ENCODE results near the gene TMEM51.

Gene TMEM51

DNA sequence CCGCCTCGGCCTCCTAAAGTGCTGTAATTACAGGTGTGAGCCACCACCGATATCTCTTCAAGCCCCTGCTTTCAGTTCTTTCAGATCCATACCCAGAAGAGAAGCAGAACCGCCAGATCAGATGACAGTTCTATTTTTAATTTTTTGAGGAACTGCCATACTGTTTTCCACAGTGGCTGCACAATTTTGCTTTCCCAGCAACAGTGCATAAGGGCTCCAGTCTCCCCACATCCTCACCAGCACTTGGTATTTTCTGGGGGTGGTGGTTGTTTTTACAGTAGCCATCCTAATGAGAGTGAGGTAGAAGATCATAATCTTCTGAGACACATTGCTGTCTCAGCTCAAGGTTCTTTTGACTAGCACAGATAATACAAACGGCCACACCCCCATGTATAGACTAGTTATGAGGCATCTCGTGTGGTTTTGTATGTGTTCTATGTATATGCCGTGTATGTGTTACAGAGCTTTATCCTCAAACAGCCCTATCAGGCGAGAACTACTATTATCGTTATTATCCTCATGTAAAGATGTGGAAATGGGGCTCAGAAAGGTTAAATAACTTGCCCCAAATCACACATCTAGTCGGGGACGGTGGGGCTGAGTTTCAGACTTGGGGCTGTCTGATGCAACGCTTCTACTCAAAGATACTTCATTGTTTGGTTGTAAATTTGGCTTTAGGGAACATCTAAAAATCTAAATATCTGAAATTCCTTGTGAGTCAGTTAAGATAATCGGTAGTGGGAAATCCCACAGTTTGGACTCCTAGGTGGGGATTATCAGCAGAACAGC is 105.5 kb downstream of the TMEM51 start:
- no peaks in the 10 kb centered on the region for H3K27me3 ChIP-seq (ENCODE audit: insufficient read depth, poor library complexity, severe bottlenecking)
- no peak for DNase-seq (ENCODE audit: low read depth in 1 of 2, low spot score in 1 of 2)
- no peak overlapping the region for H3K4me3 ChIP-seq (replicated peaks; ENCODE audit: insufficient read depth, low read length)
- TF ChIP-seq POLR2AphosphoS5 (IDR thresholded peaks at IDR 0.05; ENCODE audit: low read depth) (no peak), SPI1 (IDR thresholded peaks at IDR 0.05; ENCODE audit: borderline replicate concordance, low read depth) (peak; percentile 30; the same call in 1 of the 2 replicates)
- no peak overlapping the region for H3K27ac ChIP-seq (replicated peaks)

DNA sequence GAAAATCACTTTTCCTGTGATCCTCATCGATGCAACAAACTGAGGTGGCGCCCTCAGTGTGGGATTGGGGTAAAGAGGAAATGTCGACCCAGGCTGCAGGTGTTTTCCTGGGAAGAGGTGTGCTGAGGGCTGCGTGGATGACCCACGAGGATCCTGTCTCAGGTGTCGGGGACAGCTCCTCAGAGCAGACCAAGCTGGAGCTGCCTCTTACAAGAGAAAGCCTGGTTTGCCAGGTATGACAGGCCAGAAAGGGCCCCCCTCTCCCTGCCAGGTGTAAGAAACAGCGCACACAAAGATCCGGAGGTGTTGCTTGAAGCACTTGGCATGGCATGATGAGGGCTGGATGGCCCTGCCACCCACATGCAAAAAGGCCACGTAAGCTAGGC is 106.1 kb downstream of the TMEM51 start:
- TF ChIP-seq SPI1 (IDR thresholded peaks at IDR 0.05; ENCODE audit: borderline replicate concordance, low read depth), result no peak
- no peak for TF ChIP-seq POLR2AphosphoS5 (IDR thresholded peaks at IDR 0.05; ENCODE audit: low read depth)
- no peak overlapping the region for H3K27ac ChIP-seq (replicated peaks)
- DNase-seq (ENCODE audit: low read depth in 1 of 2, low spot score in 1 of 2), result no peak

DNA sequence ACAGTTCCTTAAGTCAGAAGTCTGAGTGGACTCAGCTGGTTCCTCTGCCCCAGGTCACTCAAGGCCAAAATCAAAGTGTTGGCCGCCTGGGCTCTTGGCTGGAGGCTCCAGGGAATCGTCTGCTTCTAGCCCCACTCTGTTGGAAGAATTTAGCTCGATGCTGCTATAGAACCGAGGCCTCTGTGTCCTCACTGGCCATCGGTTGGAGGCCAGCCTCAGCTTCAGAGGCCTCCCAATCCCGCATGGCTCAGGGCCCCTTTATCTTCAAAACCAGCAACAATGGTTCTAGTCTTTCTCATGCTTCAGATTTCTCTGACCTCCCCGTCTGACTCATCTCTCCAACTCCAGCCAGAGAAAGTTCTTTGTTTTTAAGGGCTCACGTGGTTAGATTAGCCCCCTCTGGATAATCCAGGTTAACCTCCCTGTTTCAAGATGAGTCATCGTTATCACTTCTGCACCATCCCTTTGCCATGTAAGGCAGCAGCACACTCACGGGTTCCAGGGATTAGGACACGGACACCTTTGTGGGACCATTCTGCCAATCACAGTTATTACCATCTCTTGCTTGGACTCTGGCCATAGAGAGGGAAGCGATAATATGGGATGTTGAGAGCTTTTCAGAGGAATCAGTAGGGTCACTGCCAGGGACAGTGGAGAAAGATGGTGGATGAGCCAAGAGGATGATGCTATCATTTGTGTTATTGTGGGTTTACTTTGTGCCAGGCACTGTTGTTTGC is 107.0 kb downstream of the TMEM51 start:
- Histone ChIP-seq H3K27ac (replicated peaks) (no peak overlapping the region), H3K4me3 (replicated peaks; ENCODE audit: insufficient read depth, low read length) (no peak overlapping the region), H3K27me3 (ENCODE audit: insufficient read depth, poor library complexity, severe bottlenecking) (no peaks in the 10 kb centered on the region)
- DNase-seq (ENCODE audit: low read depth in 1 of 2, low spot score in 1 of 2), result peak in 1 of 2 experiments; percentile 14
- TF ChIP-seq, protein P1, sequence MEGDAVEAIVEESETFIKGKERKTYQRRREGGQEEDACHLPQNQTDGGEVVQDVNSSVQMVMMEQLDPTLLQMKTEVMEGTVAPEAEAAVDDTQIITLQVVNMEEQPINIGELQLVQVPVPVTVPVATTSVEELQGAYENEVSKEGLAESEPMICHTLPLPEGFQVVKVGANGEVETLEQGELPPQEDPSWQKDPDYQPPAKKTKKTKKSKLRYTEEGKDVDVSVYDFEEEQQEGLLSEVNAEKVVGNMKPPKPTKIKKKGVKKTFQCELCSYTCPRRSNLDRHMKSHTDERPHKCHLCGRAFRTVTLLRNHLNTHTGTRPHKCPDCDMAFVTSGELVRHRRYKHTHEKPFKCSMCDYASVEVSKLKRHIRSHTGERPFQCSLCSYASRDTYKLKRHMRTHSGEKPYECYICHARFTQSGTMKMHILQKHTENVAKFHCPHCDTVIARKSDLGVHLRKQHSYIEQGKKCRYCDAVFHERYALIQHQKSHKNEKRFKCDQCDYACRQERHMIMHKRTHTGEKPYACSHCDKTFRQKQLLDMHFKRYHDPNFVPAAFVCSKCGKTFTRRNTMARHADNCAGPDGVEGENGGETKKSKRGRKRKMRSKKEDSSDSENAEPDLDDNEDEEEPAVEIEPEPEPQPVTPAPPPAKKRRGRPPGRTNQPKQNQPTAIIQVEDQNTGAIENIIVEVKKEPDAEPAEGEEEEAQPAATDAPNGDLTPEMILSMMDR (IDR thresholded peaks at IDR 0.05; ENCODE audit: insufficient read depth, low read length), result no peak
- TF ChIP-seq GABPA (IDR thresholded peaks at IDR 0.05; ENCODE audit: low read depth) (no peak), POLR2AphosphoS5 (IDR thresholded peaks at IDR 0.05; ENCODE audit: low read depth) (no peak), SPI1 (IDR thresholded peaks at IDR 0.05; ENCODE audit: borderline replicate concordance, low read depth) (no peak)
- TF ChIP-seq, protein P2, sequence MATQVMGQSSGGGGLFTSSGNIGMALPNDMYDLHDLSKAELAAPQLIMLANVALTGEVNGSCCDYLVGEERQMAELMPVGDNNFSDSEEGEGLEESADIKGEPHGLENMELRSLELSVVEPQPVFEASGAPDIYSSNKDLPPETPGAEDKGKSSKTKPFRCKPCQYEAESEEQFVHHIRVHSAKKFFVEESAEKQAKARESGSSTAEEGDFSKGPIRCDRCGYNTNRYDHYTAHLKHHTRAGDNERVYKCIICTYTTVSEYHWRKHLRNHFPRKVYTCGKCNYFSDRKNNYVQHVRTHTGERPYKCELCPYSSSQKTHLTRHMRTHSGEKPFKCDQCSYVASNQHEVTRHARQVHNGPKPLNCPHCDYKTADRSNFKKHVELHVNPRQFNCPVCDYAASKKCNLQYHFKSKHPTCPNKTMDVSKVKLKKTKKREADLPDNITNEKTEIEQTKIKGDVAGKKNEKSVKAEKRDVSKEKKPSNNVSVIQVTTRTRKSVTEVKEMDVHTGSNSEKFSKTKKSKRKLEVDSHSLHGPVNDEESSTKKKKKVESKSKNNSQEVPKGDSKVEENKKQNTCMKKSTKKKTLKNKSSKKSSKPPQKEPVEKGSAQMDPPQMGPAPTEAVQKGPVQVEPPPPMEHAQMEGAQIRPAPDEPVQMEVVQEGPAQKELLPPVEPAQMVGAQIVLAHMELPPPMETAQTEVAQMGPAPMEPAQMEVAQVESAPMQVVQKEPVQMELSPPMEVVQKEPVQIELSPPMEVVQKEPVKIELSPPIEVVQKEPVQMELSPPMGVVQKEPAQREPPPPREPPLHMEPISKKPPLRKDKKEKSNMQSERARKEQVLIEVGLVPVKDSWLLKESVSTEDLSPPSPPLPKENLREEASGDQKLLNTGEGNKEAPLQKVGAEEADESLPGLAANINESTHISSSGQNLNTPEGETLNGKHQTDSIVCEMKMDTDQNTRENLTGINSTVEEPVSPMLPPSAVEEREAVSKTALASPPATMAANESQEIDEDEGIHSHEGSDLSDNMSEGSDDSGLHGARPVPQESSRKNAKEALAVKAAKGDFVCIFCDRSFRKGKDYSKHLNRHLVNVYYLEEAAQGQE (IDR thresholded peaks at IDR 0.05; ENCODE audit: insufficient replicate concordance, low read depth), result no peak

More for the DNA sequence above, 106.1 kb downstream of the TMEM51 start:
- no peak overlapping the region for H3K4me3 ChIP-seq (replicated peaks; ENCODE audit: insufficient read depth, low read length)
- no peaks in the 10 kb centered on the region for H3K27me3 ChIP-seq (ENCODE audit: insufficient read depth, poor library complexity, severe bottlenecking)

DNA sequence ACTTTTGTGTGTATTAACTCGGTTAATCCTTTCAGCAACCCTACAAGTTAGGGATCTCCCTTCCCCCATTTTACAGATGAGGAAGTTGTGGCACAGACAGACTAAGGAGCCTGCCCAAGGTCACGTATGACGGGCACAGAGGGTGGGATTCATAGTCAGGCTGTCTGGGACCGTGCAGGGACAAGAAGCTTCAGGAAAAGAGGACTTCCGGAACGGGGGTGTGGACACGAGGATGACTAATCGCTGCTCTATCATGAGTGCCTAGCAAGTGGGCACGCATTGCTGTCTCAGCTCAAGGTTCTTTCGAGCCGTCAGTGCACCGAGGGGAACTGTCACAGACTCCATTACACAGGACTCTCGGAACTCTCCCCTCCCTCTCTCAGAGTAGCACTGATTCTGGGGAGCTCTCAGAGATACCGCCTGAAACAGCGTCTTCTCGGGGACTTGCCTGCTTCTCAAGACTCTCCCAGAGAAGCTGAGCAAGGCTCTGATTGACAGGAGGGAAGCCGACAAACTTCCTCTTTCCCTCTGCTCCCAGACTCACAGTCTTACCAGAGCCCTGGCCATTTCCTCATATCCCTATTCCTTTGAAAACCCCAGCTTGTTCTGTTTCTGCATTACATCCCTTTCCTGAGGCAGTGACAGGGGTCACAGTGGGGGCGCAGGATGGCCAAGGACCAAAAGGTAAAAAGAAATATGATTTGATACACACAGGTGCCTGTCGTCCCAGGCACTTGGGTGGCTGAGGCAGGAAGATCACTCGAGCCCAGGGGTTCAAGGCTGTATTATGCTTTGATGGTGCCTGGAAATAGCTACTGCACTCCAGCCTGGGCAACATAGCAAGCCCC is 107.8 kb downstream of the TMEM51 start:
- no peaks in the 10 kb centered on the region for H3K27me3 ChIP-seq (ENCODE audit: insufficient read depth, poor library complexity, severe bottlenecking)
- H3K27ac ChIP-seq (replicated peaks), result no peak overlapping the region
- DNase-seq (ENCODE audit: low read depth in 1 of 2, low spot score in 1 of 2), result peak; percentile 53 to 63
- TF ChIP-seq SPI1 (IDR thresholded peaks at IDR 0.05; ENCODE audit: borderline replicate concordance, low read depth) (peak; percentile 40; the same call in 1 of the 2 replicates), GABPA (IDR thresholded peaks at IDR 0.05; ENCODE audit: low read depth) (no peak), POLR2AphosphoS5 (IDR thresholded peaks at IDR 0.05; ENCODE audit: low read depth) (no peak)
- TF ChIP-seq, protein P2 (IDR thresholded peaks at IDR 0.05; ENCODE audit: insufficient replicate concordance, low read depth), result no peak
- TF ChIP-seq, protein P1 (IDR thresholded peaks at IDR 0.05; ENCODE audit: insufficient read depth, low read length), result no peak
- no peak overlapping the region for H3K4me3 ChIP-seq (replicated peaks; ENCODE audit: insufficient read depth, low read length)
